Smooth muscle cell (in vitro differentiated cells): ENCODE results near the gene FGFR2. TPM values are rescaled to one million over a fixed set of nuclear protein-coding genes. Genes with fewer than 3 reads are reported as not detected.
A peak's percentile ranks its signal among the peaks of the same experiment; 100 is the strongest.

Experiments
- DNase-seq: peaks from one replicate; lab custom pipeline; 2025; ENCODE audit not compliant: unreplicated experiment; lab: John Stamatoyannopoulos, UW
- H2AFZ ChIP-seq: fragments of 200-600 bp; sonication (generic); 2 replicates; pipeline ENCODE4 v1.6.0; 2016; ENCODE audit warnings: antibody characterized with exemption, low read depth, mild to moderate bottlenecking
- H3F3A ChIP-seq: fragments of 200-600 bp; sonication (generic); 2 replicates; pipeline ENCODE4 v1.6.0; 2017; ENCODE audit warnings: antibody characterized with exemption, low read depth
- H3K27ac ChIP-seq: fragments of 200-600 bp; sonication (generic); 2 replicates; pipeline ENCODE4 v1.5.1; 2016; ENCODE audit warnings: low read depth, mild to moderate bottlenecking
- H3K27me3 ChIP-seq: fragments of 200-600 bp; sonication (generic); 2 replicates; pipeline ENCODE4 v1.6.1; 2016; ENCODE audit warnings: low read depth, mild to moderate bottlenecking
- H3K36me3 ChIP-seq: fragments of 200-600 bp; sonication (generic); 2 replicates; pipeline ENCODE4 v1.5.1; 2016; ENCODE audit warnings: low read depth
- H3K4me1 ChIP-seq: fragments of 200-600 bp; sonication (generic); 2 replicates; pipeline ENCODE4 v1.5.1; 2016; ENCODE audit warnings: low read depth
- H3K4me2 ChIP-seq: fragments of 200-600 bp; sonication (generic); 2 replicates; pipeline ENCODE4 v1.6.0; 2016; ENCODE audit warnings: mild to moderate bottlenecking
- H3K4me3 ChIP-seq: fragments of 200-600 bp; sonication (generic); 2 replicates; pipeline ENCODE4 v1.5.1; 2016; ENCODE audit warnings: mild to moderate bottlenecking
- H3K79me2 ChIP-seq: fragments of 200-600 bp; sonication (generic); 2 replicates; pipeline ENCODE4 v1.6.0; 2016; ENCODE audit warnings: low read depth, mild to moderate bottlenecking
- H3K9ac ChIP-seq: fragments of 200-600 bp; sonication (generic); 2 replicates; pipeline ENCODE4 v1.6.0; 2016; ENCODE audit warnings: low read depth
- H3K9me3 ChIP-seq: fragments of 200-600 bp; sonication (generic); replicated peaks from 2 replicates; pipeline ENCODE4 v1.5.1; 2016; ENCODE audit warnings: low read depth
- H4K20me1 ChIP-seq: fragments of 200-600 bp; sonication (generic); 2 replicates; pipeline ENCODE4 v1.6.0; 2016; ENCODE audit warnings: low read depth
- CTCF ChIP-seq: fragments of 200-600 bp; sonication (generic); IDR thresholded peaks from 2 replicates; pipeline ENCODE4 v1.5.1; 2017; ENCODE audit warnings: borderline replicate concordance, mild to moderate bottlenecking, antibody characterized with exemption; ENCODE audit not compliant: insufficient read depth, poor library complexity, severe bottlenecking
- WGBS: methylation state at CpG from one replicate; pipeline ENCODE4 v1.1.7; 2016; ENCODE audit warnings: low lambda C conversion rate; 5-methylcytosine and 5-hydroxymethylcytosine counted together
- polyA plus RNA-seq: library from polyadenylated mRNA; unstranded; fragments of >200 nt; fragmentation: Nextera tagmentation; extraction: Ambion mirVana; gene quantifications from 2 replicates; pipeline ENCODE4 v1.2.1, GENCODE V29; 2016
- total RNA-seq: library from RNA; depleted of rRNA; stranded (reverse); fragments of >200 nt; gene quantifications from 2 replicates; pipeline ENCODE4 v1.2.3, GENCODE V29; 2014

The FGFR2 gene
- total and polyA plus RNA-seq, 2 experiments from 2014 or later, result 85.9 to 103 TPM

GRCh38 chr10:121594076-121594475 lies 4.2 kb downstream of the FGFR2 start:
- Histone ChIP-seq H4K20me1 (peaks cover 88% of the 10 kb centered on the region), H3K4me2 (peak overlapping the region; percentile 95), H2AFZ (no peak overlapping the region), H3K9ac (no peak overlapping the region), H3K27ac (peak overlapping the region; percentile 82), H3K9me3 (no peaks in the 10 kb centered on the region), H3K27me3 (no peaks in the 10 kb centered on the region), H3K79me2 (peaks cover 90% of the 10 kb centered on the region), H3K36me3 (no peaks in the 10 kb centered on the region), H3F3A (peaks cover 7% of the 10 kb centered on the region), H3K4me3 (peak overlapping the region; percentile 90), H3K4me1 (peaks cover 51% of the 10 kb centered on the region)
- DNase-seq, result no peak
- no peak for TF ChIP-seq CTCF
- 55% methylated on average over 8 of the region's 8 CpGs for WGBS

DNA sequence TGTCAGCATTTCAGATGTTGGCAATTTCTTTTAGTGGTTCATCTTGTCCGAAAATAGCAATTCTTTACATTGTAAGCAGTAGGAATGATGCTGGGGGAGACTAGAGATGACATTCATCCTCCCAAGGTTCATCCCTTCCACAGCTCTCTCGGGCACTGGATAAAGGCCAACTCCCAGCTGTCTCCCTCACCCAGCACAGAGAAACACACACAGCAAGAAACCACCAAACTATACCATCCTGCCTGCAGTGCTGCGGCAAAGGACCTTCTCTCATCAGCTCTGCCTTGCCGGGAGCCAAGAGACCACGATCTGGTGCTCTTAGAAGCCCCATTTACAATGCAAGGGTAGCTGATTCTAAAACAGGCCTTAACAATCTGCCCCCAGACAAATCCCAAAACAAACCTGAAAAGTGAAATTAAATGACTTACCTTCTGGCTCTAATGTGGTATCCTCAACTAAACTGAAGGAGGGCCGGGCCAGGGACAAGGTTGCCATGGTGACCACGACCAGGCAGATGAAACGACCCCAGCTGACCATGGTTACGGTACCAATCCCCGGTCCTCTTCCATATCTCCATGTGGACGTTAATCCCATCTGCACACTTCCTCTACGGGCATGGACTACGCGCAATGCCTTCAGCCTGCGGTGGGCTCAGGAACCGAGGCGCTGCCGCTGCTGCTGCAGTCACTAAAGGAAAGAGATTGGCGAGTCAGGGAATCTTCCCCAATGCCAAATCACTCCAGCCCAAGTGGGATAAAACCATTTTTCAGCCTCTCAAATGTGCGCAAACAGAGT lies 4.8 kb downstream of the FGFR2 start:
- TF ChIP-seq CTCF, result no peak
- 74% methylated on average over 20 of the region's 20 CpGs for WGBS
- Histone ChIP-seq H3K79me2 (peaks cover 96% of the 10 kb centered on the region), H3K9ac (no peak overlapping the region), H2AFZ (no peak overlapping the region), H4K20me1 (peaks cover 94% of the 10 kb centered on the region), H3K9me3 (no peaks in the 10 kb centered on the region), H3K36me3 (no peaks in the 10 kb centered on the region), H3K27ac (peak overlapping the region; percentile 82), H3K27me3 (no peaks in the 10 kb centered on the region), H3K4me2 (peak overlapping the region; percentile 95), H3K4me1 (peaks cover 48% of the 10 kb centered on the region), H3F3A (peaks cover 6% of the 10 kb centered on the region), H3K4me3 (peak overlapping the region; percentile 90)
- DNase-seq, result no peak

DNA sequence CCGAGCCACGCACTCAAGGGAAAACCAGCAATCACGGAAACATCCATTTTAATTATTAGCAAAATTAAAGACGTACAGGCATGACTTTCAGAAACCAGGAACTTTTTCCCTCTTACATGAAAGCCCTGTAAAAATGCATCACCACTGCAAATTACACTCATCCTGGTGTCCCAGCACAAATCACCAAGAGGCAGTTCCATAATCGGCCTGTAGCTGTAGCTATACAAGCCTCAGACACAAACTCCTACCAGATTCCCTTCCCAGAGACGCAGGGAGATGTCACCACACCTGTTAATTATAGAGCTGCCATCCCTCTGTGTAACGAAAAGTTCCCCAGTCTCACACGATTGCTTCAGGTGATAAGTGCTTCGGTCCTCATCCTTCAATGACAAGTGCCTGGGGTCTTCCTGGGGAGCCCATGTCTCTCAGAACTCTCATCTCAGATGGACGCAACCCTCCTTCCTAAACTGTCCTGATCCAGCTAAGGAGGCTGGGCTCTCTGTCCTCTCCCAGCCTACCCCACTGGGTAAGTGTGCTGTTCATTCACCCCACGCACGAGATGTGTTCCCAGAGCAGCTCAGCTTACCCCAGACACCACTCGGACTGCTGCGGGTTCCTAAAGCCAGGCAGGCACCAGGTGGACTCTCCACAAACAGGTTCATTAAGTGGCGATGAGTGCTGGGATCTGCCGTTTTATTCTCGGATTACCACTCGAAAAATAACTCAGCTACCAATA lies 5.9 kb downstream of the FGFR2 start:
- H3K9ac ChIP-seq, result no peak overlapping the region
- no peaks in the 10 kb centered on the region for H3K9me3 ChIP-seq
- H3K27me3 ChIP-seq, result no peaks in the 10 kb centered on the region
- H3K36me3 ChIP-seq, result no peaks in the 10 kb centered on the region
- peak; percentile 10 for TF ChIP-seq CTCF
- H3K4me1 ChIP-seq, result peaks cover 48% of the 10 kb centered on the region
- no peak overlapping the region for H3K27ac ChIP-seq
- H3K4me3 ChIP-seq, result no peak overlapping the region
- peak overlapping the region; percentile 95 for H3K4me2 ChIP-seq
- no peak for DNase-seq
- H4K20me1 ChIP-seq, result peaks cover 98% of the 10 kb centered on the region
- no peak overlapping the region for H2AFZ ChIP-seq
- 76% methylated on average over 18 of the region's 18 CpGs for WGBS
- peaks cover 6% of the 10 kb centered on the region for H3F3A ChIP-seq
- peaks cover 100% of the 10 kb centered on the region for H3K79me2 ChIP-seq
